Tibial nerve (tissue), 4 donors: ENCODE results near the gene ZNF333.

Source experiments
- EP300 ChIP-seq, 2 donors: sonication (generic); formaldehyde crosslinking; IDR thresholded peaks; one replicate each; pipeline ENCODE4 v1.6.1; 2017; ENCODE audit warnings: antibody characterized with exemption in 2 of 2, mild to moderate bottlenecking in 1 of 2
- TF ChIP-seq, protein P1 (sequence below), 5 experiments: fragments of 200-600 bp in 3 of 5; fragments of 450-650 bp in 2 of 5; sonication (generic) in 3 of 5; IDR thresholded peaks; one replicate each; pipeline ENCODE4 v1.5.1; 2016 to 2019; ENCODE audit warnings: antibody characterized with exemption in 5 of 5, mild to moderate bottlenecking in 3 of 5, moderate library complexity in 2 of 5

DNA sequence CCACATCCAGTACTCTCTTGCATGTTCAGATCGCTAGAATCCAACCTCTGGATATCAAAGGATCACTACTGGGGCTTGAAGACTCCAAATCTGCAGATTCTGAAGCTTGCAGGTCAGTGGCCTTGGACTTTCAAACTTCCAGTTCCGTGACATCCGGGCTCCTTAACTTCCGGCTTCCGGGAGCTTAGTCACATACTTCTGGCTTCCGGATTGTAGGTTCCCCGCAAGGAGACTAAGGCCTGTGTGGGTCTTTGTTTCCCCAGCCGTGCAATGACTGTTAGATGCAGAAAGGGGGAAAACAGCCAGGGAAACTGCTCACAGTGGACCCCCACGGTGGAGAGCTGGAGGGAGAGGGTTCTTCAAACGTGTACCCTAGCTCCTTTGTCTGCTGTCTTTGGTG is 41.4 kb downstream of the ZNF333 start:
- TF ChIP-seq, protein P1, sequence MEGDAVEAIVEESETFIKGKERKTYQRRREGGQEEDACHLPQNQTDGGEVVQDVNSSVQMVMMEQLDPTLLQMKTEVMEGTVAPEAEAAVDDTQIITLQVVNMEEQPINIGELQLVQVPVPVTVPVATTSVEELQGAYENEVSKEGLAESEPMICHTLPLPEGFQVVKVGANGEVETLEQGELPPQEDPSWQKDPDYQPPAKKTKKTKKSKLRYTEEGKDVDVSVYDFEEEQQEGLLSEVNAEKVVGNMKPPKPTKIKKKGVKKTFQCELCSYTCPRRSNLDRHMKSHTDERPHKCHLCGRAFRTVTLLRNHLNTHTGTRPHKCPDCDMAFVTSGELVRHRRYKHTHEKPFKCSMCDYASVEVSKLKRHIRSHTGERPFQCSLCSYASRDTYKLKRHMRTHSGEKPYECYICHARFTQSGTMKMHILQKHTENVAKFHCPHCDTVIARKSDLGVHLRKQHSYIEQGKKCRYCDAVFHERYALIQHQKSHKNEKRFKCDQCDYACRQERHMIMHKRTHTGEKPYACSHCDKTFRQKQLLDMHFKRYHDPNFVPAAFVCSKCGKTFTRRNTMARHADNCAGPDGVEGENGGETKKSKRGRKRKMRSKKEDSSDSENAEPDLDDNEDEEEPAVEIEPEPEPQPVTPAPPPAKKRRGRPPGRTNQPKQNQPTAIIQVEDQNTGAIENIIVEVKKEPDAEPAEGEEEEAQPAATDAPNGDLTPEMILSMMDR (IDR thresholded peaks at IDR 0.05): no peak
- TF ChIP-seq EP300 (IDR thresholded peaks at IDR 0.05): no peak
